Large intestine (tissue), 3 donors: Measurements from ENCODE around the gene KLHL29. TPM values are rescaled to one million over a fixed set of nuclear protein-coding genes. Genes with fewer than 3 reads are reported as not detected.

Experiments used
- DNase-seq, 2 donors: peaks; one replicate each; pipeline versions ENCODE4 v3.0.0 to v3.0.0-alpha.2; 2013
- H3K27ac ChIP-seq: one replicate; pipeline ENCODE4 v1.5.1; 2013; ENCODE audit warnings: low read length
- H3K27me3 ChIP-seq: 2 replicates; pipeline ENCODE4 v1.6.1; 2013; ENCODE audit warnings: low read length; ENCODE audit not compliant: control insufficient read depth, insufficient read depth
- H3K36me3 ChIP-seq: 2 replicates; pipeline ENCODE4 v1.6.1; 2013; ENCODE audit warnings: low read length; ENCODE audit not compliant: control insufficient read depth, insufficient read depth
- H3K4me1 ChIP-seq: one replicate; pipeline ENCODE4 v1.6.1; 2013; ENCODE audit warnings: low read length; ENCODE audit not compliant: control insufficient read depth, insufficient read depth
- H3K4me3 ChIP-seq: one replicate; pipeline ENCODE4 v1.5.1; 2013; ENCODE audit warnings: low read length
- H3K9me3 ChIP-seq: one replicate; pipeline ENCODE4 v1.6.1; 2013; ENCODE audit warnings: mild to moderate bottlenecking, low read depth, low read length, moderate library complexity; ENCODE audit not compliant: control insufficient read depth
- WGBS: methylation state at CpG from one replicate; pipeline ENCODE4 v1.1.5; 2013; ENCODE audit warnings: low lambda C conversion rate; ENCODE audit not compliant: insufficient coverage; 5-methylcytosine and 5-hydroxymethylcytosine counted together
- polyA plus RNA-seq: library from polyadenylated mRNA; unstranded; fragments of 120-200 nt; gene quantifications from one replicate; pipeline ENCODE4 v1.2.1, GENCODE V29; 2013

The KLHL29 gene
- polyA plus RNA-seq, 1 donor = 5.9 TPM

DNA sequence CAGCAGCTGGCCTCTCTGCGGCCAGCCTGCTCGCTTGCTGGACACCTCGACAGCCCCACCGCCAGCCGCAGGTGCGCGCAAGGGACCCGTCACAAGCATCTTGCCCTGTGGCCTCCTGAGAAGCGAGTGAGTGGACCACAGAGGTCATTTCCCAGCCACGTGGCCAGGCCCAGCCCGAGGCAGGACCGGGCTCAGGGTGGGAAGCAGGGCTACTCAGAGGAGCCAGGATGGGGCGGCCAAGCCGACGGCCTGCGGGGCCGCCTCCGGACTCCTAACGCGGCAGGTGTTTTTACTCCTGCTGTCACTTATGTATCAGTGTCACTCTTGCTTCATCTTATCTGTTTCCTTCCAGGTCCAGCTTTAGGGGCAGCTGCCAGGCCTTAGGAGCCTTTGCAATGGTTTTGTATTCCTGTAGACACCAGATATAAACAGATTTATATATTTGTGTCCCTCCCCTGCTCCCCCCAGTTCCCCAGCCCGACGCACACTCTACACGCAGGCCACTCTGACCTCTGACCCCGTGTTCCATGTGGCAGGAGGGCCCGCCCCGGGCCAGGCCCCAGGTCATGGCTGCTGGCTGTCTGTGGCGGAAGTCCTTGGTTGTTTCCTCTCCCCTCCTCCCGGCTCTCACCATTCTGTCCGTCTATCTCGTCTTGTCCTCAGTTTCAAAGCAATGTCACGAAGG lies 305.6 kb downstream of the KLHL29 start:
- no peak overlapping the region for H3K4me3 ChIP-seq
- H3K27ac ChIP-seq = no peak overlapping the region
- peaks cover 27% of the 10 kb centered on the region for H3K36me3 ChIP-seq
- H3K27me3 ChIP-seq = no peaks in the 10 kb centered on the region
- no CpG with 5 or more reads among the region's 31 CpGs for WGBS
- peaks cover 4% of the 10 kb centered on the region for H3K9me3 ChIP-seq
- H3K4me1 ChIP-seq = no peaks in the 10 kb centered on the region
- no peak for DNase-seq

GRCh38 chr2:23691106-23691470 lies 306.1 kb downstream of the KLHL29 start:
- no peak overlapping the region for H3K4me3 ChIP-seq
- DNase-seq = no peak
- H3K4me1 ChIP-seq = no peaks in the 10 kb centered on the region
- H3K9me3 ChIP-seq = peaks cover 4% of the 10 kb centered on the region
- H3K36me3 ChIP-seq = peaks cover 31% of the 10 kb centered on the region
- H3K27ac ChIP-seq = no peak overlapping the region
- no peaks in the 10 kb centered on the region for H3K27me3 ChIP-seq
- WGBS = no CpG with 5 or more reads among the region's 10 CpGs

- H3K36me3 ChIP-seq = peaks cover 34% of the 10 kb centered on the region
- no peak overlapping the region for H3K27ac ChIP-seq
- WGBS = no CpG with 5 or more reads among the region's 21 CpGs
- H3K4me3 ChIP-seq = no peak overlapping the region
- DNase-seq = no peak
- H3K27me3 ChIP-seq = no peaks in the 10 kb centered on the region
- H3K9me3 ChIP-seq = peaks cover 4% of the 10 kb centered on the region
- H3K4me1 ChIP-seq = no peaks in the 10 kb centered on the region
These were observed 306.6 kb downstream of the KLHL29 start for GRCh38 chr2:23691565-23691964.

DNA sequence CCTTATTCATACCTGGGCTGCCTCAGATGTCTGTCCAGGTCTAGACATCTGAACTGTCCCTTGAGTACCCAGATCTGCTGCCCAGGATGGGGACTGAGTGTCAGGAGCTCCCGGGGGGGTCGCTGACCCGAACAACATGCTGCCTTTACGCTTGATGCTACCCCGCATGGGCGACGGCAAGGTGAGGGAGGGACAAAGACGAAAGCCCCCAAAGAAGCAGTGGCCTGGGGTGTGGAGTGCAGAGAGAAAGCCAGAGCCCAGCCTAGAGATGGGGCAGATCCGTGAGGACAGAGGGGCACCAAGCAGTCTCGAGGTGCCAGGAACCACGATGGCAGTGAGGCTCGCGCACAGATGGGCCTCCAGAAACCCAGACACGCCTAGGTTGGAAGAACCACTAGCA lies 307.3 kb downstream of the KLHL29 start:
- H3K36me3 ChIP-seq = peaks cover 31% of the 10 kb centered on the region

GRCh38 chr2:23692851-23693605 lies 308.0 kb downstream of the KLHL29 start:
- Histone ChIP-seq H3K4me1 (no peaks in the 10 kb centered on the region), H3K27ac (no peak overlapping the region), H3K9me3 (peaks cover 4% of the 10 kb centered on the region), H3K27me3 (no peaks in the 10 kb centered on the region), H3K4me3 (no peak overlapping the region), H3K36me3 (peaks cover 31% of the 10 kb centered on the region)
- DNase-seq = no peak
- no CpG with 5 or more reads among the region's 28 CpGs for WGBS

More for the DNA sequence above, 307.3 kb downstream of the KLHL29 start:
- Histone ChIP-seq H3K4me3 (no peak overlapping the region), H3K4me1 (no peaks in the 10 kb centered on the region), H3K27me3 (no peaks in the 10 kb centered on the region), H3K9me3 (peaks cover 4% of the 10 kb centered on the region), H3K27ac (no peak overlapping the region)
- no peak for DNase-seq
- WGBS = 100% methylated on average over 4 of the region's 14 CpGs

DNA sequence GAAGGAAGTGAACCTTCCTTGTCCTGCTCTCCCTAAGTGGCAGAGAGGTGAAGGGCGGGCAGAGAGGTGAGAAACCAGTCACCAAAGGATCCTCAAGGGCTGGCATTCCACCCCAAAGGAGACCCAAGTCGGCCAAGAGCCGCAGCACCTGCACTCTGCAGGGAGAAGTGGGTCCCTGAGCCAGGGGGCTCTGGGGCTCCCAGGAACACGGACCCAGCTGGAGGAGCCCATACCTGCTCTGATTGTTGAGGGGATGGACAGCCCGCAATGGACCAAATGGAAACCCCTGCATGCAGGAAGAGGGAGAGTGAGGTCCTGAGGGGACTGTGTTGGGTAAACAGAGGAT lies 308.6 kb downstream of the KLHL29 start:
- peaks cover 4% of the 10 kb centered on the region for H3K9me3 ChIP-seq
- no peak overlapping the region for H3K4me3 ChIP-seq
- H3K27ac ChIP-seq = no peak overlapping the region
- H3K36me3 ChIP-seq = peaks cover 31% of the 10 kb centered on the region
- no CpG with 5 or more reads among the region's 5 CpGs for WGBS
- H3K4me1 ChIP-seq = no peaks in the 10 kb centered on the region
- no peaks in the 10 kb centered on the region for H3K27me3 ChIP-seq
- no peak for DNase-seq

DNA sequence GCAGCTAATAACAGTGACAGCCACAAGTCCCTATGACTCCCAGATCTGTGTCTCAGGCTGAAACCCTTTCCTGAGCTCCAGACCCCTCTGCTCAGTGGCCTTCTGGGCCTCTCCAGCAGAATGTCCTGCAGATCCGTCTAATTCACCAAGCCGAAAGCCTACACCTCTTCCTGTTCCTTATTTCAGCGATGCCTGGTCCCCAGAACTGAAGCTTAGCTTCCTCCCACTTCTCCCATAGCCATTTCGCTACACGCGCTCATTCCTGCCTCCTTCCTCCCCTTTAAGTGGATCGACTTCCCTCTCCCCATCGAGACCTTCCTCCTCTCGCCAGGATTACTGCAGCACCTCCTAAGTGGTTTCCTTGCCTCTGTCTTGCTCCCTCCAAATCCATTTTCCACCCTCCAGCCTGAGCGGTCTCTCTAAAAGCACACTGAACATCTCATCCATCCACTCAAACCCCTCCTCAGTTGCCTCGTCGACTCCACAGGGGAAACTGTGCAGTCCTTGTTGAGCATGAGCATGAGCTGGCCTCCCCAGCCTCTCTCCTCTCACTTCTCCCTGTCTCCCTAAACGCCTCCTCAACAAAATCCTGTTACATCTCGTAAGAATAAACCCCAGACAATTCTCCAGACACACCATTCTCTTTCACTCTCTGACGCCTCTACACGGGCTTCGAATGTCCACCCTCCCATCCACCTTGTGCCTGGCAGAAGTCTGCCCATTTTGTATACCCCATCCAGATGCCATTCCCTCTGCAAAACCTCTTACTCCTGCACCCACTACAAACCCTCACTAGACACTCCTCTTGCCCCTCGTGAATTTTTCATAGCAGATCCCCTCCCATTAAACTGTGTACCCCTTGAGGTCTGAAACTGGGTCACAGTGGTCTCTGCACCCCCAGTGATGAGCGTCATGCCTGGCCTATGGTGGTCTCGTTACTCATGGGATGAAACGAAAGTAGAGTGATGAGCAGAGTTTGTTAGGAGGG lies 309.4 kb downstream of the KLHL29 start:
- Histone ChIP-seq H3K27ac (no peak overlapping the region), H3K4me3 (no peak overlapping the region), H3K36me3 (peaks cover 35% of the 10 kb centered on the region), H3K9me3 (peaks cover 4% of the 10 kb centered on the region), H3K27me3 (no peaks in the 10 kb centered on the region), H3K4me1 (no peaks in the 10 kb centered on the region)
- WGBS = 87% methylated on average over 11 of the region's 21 CpGs
- no peak for DNase-seq

- Histone ChIP-seq H3K27me3 (no peaks in the 10 kb centered on the region), H3K27ac (no peak overlapping the region), H3K36me3 (peaks cover 41% of the 10 kb centered on the region), H3K9me3 (peaks cover 2% of the 10 kb centered on the region), H3K4me1 (no peaks in the 10 kb centered on the region), H3K4me3 (no peak overlapping the region)
- no CpG with 5 or more reads among the region's 24 CpGs for WGBS
- DNase-seq = no peak
These were observed 310.4 kb downstream of the KLHL29 start for GRCh38 chr2:23695214-23695889.

DNA sequence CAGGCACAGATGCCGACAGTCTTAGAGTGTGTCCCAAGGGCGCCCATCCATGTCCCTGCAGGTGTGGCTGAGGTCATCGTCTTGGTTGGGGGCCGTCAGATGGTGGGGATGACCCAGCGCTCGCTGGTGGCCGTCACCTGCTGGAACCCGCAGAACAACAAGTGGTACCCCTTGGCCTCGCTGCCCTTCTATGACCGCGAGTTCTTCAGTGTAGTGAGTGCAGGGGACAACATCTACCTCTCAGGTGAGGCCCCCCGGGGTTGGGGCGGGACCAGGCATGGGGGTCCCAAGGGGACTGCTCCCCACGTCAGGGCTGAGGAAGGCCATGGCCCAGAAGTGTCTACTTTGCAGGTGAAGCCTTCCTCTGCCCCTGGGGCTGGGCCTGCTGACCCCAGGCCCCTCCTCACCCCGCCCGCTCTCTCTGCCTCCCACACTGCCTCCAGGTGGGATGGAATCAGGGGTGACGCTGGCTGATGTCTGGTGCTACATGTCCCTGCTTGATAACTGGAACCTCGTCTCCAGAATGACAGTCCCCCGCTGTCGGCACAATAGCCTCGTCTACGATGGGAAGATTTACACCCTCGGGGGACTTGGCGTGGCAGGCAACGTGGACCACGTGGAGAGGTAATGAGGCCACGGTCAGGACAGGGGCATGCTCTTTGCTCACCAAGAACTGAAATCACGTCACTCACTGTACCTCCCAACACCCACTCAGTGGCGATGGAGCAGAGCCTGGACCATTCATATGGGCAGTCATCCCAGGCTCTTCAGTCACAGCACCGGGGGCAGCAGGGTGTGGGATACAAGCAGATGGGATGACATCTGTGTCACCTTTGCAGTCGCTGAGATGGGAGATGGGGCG lies 311.1 kb downstream of the KLHL29 start:
- no CpG with 5 or more reads among the region's 32 CpGs for WGBS
- no peak overlapping the region for H3K4me3 ChIP-seq
- DNase-seq = no peak
- no peaks in the 10 kb centered on the region for H3K9me3 ChIP-seq
- no peak overlapping the region for H3K27ac ChIP-seq
- H3K36me3 ChIP-seq = peaks cover 45% of the 10 kb centered on the region
- H3K27me3 ChIP-seq = no peaks in the 10 kb centered on the region
- no peaks in the 10 kb centered on the region for H3K4me1 ChIP-seq
